ENCODE measurements around the gene ZNF709.

- peak; percentile 43 to 69 for TF ChIP-seq POLR2A (IDR thresholded peaks at IDR 0.05)
- TF ChIP-seq CTCF (IDR thresholded peaks at IDR 0.05 in 4 of 5, conservative IDR thresholded peaks at IDR 0.05 in 1 of 5), result peak in 2 of 5 experiments; percentile 38
Observed at GRCh38 chr19:12495002-12495802, 10.6 kb upstream of the ZNF709 start.
